Measurements from ENCODE around the gene CHRDL2.

GRCh38 chr11:74769055-74769707, 38.0 kb upstream of the CHRDL2 start:
- TF ChIP-seq POLR2AphosphoS5 (IDR thresholded peaks at IDR 0.05; ENCODE audit: low read depth, low read length) (no peak), SIN3A (IDR thresholded peaks at IDR 0.05; ENCODE audit: borderline replicate concordance, insufficient read depth, low read length) (no peak), REST (IDR thresholded peaks at IDR 0.05; ENCODE audit: insufficient read depth in 1 of 2, low read depth in 2 of 2, low read length in 2 of 2) (no peak)

Measured in PFSK-1 (cell line).